Choroid plexus epithelial cell (primary cell): Measurements from ENCODE around the gene DIPK1C.

Experiments used
- DNase-seq: peaks from one replicate; pipeline ENCODE4 v3.0.0-alpha.2; 2010; ENCODE audit warnings: low read depth
- H3K4me3 ChIP-seq: 2 replicates; pipeline ENCODE4 v1.5.1; 2011; ENCODE audit warnings: low read depth, mild to moderate bottlenecking, control low read depth, low read length, moderate library complexity
- CTCF ChIP-seq: conservative IDR thresholded peaks from 2 replicates; pipeline ENCODE4 v1.5.1; 2011; ENCODE audit warnings: low read depth, mild to moderate bottlenecking, control low read depth, inconsistent platforms, low read length, moderate library complexity

Gene DIPK1C

GRCh38 chr18:74499633-74500032, 42.5 kb upstream of the DIPK1C start:
- DNase-seq, result peak; percentile 31
- H3K4me3 ChIP-seq, result no peak overlapping the region
- no peak for TF ChIP-seq CTCF

- DNase-seq, result peak; percentile 16
- H3K4me3 ChIP-seq, result no peak overlapping the region
These were observed 41.9 kb upstream of the DIPK1C start for GRCh38 chr18:74498712-74499627.

GRCh38 chr18:74497778-74498177, 40.7 kb upstream of the DIPK1C start:
- no peak overlapping the region for H3K4me3 ChIP-seq
- TF ChIP-seq CTCF, result no peak
- no peak for DNase-seq

More at GRCh38 chr18:74498712-74499627, 41.9 kb upstream of the DIPK1C start:
- no peak for TF ChIP-seq CTCF

GRCh38 chr18:74497324-74497676, 40.2 kb upstream of the DIPK1C start:
- DNase-seq, result no peak
- no peak for TF ChIP-seq CTCF

GRCh38 chr18:74496508-74497323, 39.6 kb upstream of the DIPK1C start:
- peak overlapping the region; percentile 96 for H3K4me3 ChIP-seq
- DNase-seq, result peak; percentile 50
- peak; percentile 7 for TF ChIP-seq CTCF

More at GRCh38 chr18:74497324-74497676, 40.2 kb upstream of the DIPK1C start:
- peak overlapping the region; percentile 96 for H3K4me3 ChIP-seq

GRCh38 chr18:74495581-74496507, 38.7 kb upstream of the DIPK1C start, which contains the start of gene CNDP2:
CNDP2 (plus strand) TSS chr18:74496363; CDS start chr18:74499974, 3,611 bp downstream.
- TF ChIP-seq CTCF, result no peak
- DNase-seq, result peak; percentile 99
- H3K4me3 ChIP-seq, result peak within 1 kb of the TSS; percentile 96
